Body of pancreas (tissue), 4 donors: ENCODE measurements around the gene UBAP2L. TPM values are rescaled to one million over a fixed set of nuclear protein-coding genes. Genes with fewer than 3 reads are reported as not detected.
A peak's percentile ranks its signal among the peaks of the same experiment; 100 is the strongest.

ENCODE experiments used
- ATAC-seq: fragments of 150-250 bp; one replicate; pipeline ENCODE4 v1.9.1; 2016
- DNase-seq, 4 donors: peaks; one replicate each; pipeline ENCODE4 v3.0.0-alpha.2; 2019
- H3K27ac ChIP-seq, 4 donors: fragments of 200-600 bp; sonication (generic); 1 replicate in 3 of 4; 2 replicates in 1 of 4; pipeline versions ENCODE4 v1.5.1 to v1.6.1; 2016 to 2019; ENCODE audit warnings: mild to moderate bottlenecking in 1 of 4, mixed read lengths in 1 of 4, moderate library complexity in 1 of 4
- H3K27me3 ChIP-seq, 2 donors: fragments of 200-600 bp; sonication (generic); one replicate each; pipeline ENCODE4 v1.6.0; 2016; ENCODE audit warnings: mild to moderate bottlenecking in 1 of 2
- H3K36me3 ChIP-seq, 2 donors: fragments of 200-600 bp; sonication (generic); replicated peaks in 1 of 2; 2 replicates each; pipeline ENCODE4 v1.5.1; 2016; ENCODE audit warnings: low read depth in 2 of 2; ENCODE audit not compliant: insufficient read depth in 1 of 2
- H3K4me1 ChIP-seq: fragments of 200-600 bp; sonication (generic); one replicate; pipeline ENCODE4 v1.6.0; 2016
- H3K4me3 ChIP-seq, 2 donors: fragments of 200-600 bp; sonication (generic); 1 replicate in 1 of 2; 2 replicates in 1 of 2; pipeline ENCODE4 v1.5.1; 2016 to 2019
- H3K9me3 ChIP-seq, 3 donors: fragments of 200-600 bp; sonication (generic); 1 replicate in 2 of 3; 2 replicates in 1 of 3; pipeline ENCODE4 v1.5.1; 2016
- CTCF ChIP-seq, 7 experiments: fragments of 450-650 bp in 4 of 7; fragments of 200-600 bp in 3 of 7; sonication (generic) in 3 of 7; IDR thresholded peaks; one replicate each; pipeline ENCODE4 v1.5.1; 2016 to 2019; ENCODE audit warnings: antibody characterized with exemption in 7 of 7
- POLR2A ChIP-seq, 3 donors: fragments of 450-650 bp; IDR thresholded peaks; one replicate each; pipeline ENCODE4 v1.6.1; 2016; ENCODE audit warnings: antibody characterized with exemption in 3 of 3, mild to moderate bottlenecking in 2 of 3
- WGBS, 2 donors: methylation state at CpG; one replicate each; pipeline ENCODE4 v1.1.5; 2017; 5-methylcytosine and 5-hydroxymethylcytosine counted together
- intact Hi-C: fragments of 100-400 bp; cut with DNase I; formaldehyde crosslinking; loops from one replicate; pipeline ENCODE4 v1.15.1; 2023
- total RNA-seq, 2 donors: library from RNA; depleted of rRNA; stranded (reverse); fragments of >200 nt; gene quantifications; one replicate each; pipeline ENCODE4 v1.1.0, GENCODE V29; 2016

The UBAP2L gene
- total RNA-seq, 2 donors from 2014 or later = 38.1 to 50.1 TPM

- H3K27me3 ChIP-seq = no peaks in the 10 kb centered on the region
- WGBS, 2 donors = 5 to 12% methylated on average over 5 of the region's 5 CpGs
- TF ChIP-seq CTCF (IDR thresholded peaks at IDR 0.05) (no peak), POLR2A (IDR thresholded peaks at IDR 0.05) (no peak)
- intact Hi-C loops = no loop called here
- ATAC-seq (no peak), DNase-seq (peak in 2 of 4 donors; percentile 26 to 35)
- H3K9me3 ChIP-seq = no peaks in the 10 kb centered on the region
- H3K36me3 ChIP-seq = peaks cover 0 to 3% of the 10 kb centered on the region in 2 donors
- H3K4me3 ChIP-seq = peak overlapping the region; percentile 91 to 98
- peaks cover 57% of the 10 kb centered on the region for H3K4me1 ChIP-seq
- peak overlapping the region; percentile 98 to 100 (median 99) for H3K27ac ChIP-seq
These were observed 1.2 kb upstream of the UBAP2L start for GRCh38 chr1:154219541-154219940.

- H3K36me3 ChIP-seq = peaks cover 0 to 3% of the 10 kb centered on the region in 2 donors
- 0 to 1% methylated on average over 22 to 27 of the region's 33 CpGs for WGBS, 2 donors
These were observed 169 bp downstream of the UBAP2L start for GRCh38 chr1:154220970-154221277.

GRCh38 chr1:154221278-154222001 lies 685 bp downstream of the UBAP2L start:
- H3K9me3 ChIP-seq = no peaks in the 10 kb centered on the region
- peak; percentile 64 to 69 (median 66) for DNase-seq
- peaks cover 0 to 3% of the 10 kb centered on the region in 2 donors for H3K36me3 ChIP-seq
- 0% methylated on average over 8 to 27 of the region's 28 CpGs for WGBS, 2 donors
- peaks cover 55% of the 10 kb centered on the region for H3K4me1 ChIP-seq
- H3K27me3 ChIP-seq = no peaks in the 10 kb centered on the region
- intact Hi-C loops = no loop called here
- H3K4me3 ChIP-seq = peak overlapping the region; percentile 61 to 72
- H3K27ac ChIP-seq = peak overlapping the region; percentile 97 to 100 (median 99)
- no peak for TF ChIP-seq CTCF (IDR thresholded peaks at IDR 0.05)
- TF ChIP-seq POLR2A (IDR thresholded peaks at IDR 0.05) = peak in 1 of 3 donors; percentile 8
- ATAC-seq = peak; percentile 19

More at GRCh38 chr1:154220970-154221277, 169 bp downstream of the UBAP2L start:
- TF ChIP-seq POLR2A (IDR thresholded peaks at IDR 0.05) (no peak), CTCF (IDR thresholded peaks at IDR 0.05) (no peak)
- H3K9me3 ChIP-seq = no peaks in the 10 kb centered on the region
- H3K27ac ChIP-seq = peak overlapping the region; percentile 97 to 100 (median 99)
- DNase-seq (no peak), ATAC-seq (no peak)
- intact Hi-C loops = no loop called here
- no peaks in the 10 kb centered on the region for H3K27me3 ChIP-seq
- H3K4me3 ChIP-seq = peak overlapping the region; percentile 61 to 72
- peaks cover 55% of the 10 kb centered on the region for H3K4me1 ChIP-seq

GRCh38 chr1:154222518-154222917 lies 1.8 kb downstream of the UBAP2L start:
- no peaks in the 10 kb centered on the region for H3K27me3 ChIP-seq
- DNase-seq = no peak
- H3K9me3 ChIP-seq = no peaks in the 10 kb centered on the region
- H3K4me3 ChIP-seq = no peak overlapping the region
- H3K4me1 ChIP-seq = peaks cover 52% of the 10 kb centered on the region
- intact Hi-C loops = no loop called here
- TF ChIP-seq CTCF (IDR thresholded peaks at IDR 0.05) (no peak), POLR2A (IDR thresholded peaks at IDR 0.05) (no peak)
- ATAC-seq = no peak
- 38 to 52% methylated on average over 1 of the region's 1 CpG for WGBS, 2 donors
- H3K36me3 ChIP-seq = peaks cover 0 to 1% of the 10 kb centered on the region in 2 donors
- H3K27ac ChIP-seq = peak overlapping the region in 1 of 4 donors; percentile 41

- no peaks in the 10 kb centered on the region for H3K9me3 ChIP-seq
- H3K36me3 ChIP-seq = no peaks in the 10 kb centered on the region
- H3K4me3 ChIP-seq = no peak overlapping the region
- 70 to 78% methylated on average over 1 of the region's 1 CpG for WGBS, 2 donors
- no peaks in the 10 kb centered on the region for H3K27me3 ChIP-seq
- no peak for DNase-seq
- no peak for ATAC-seq
- peaks cover 48% of the 10 kb centered on the region for H3K4me1 ChIP-seq
- H3K27ac ChIP-seq = peak overlapping the region in 1 of 4 donors; percentile 41
- intact Hi-C loops = no loop called here
- no peak for TF ChIP-seq CTCF (IDR thresholded peaks at IDR 0.05)
- TF ChIP-seq POLR2A (IDR thresholded peaks at IDR 0.05) = no peak
These were observed 2.2 kb downstream of the UBAP2L start for GRCh38 chr1:154222918-154223317.
